SKM-1 treated with dmso at 0.1 percent for 144 hours (cell line): ENCODE results near the gene MMP26.
"Not testable (repeated sequence)": the region's sequence is repeated elsewhere in the genome, so short reads cannot be mapped to it uniquely, and the experiment has no call there.

Source experiments
- DNase-seq: peaks from one replicate; lab custom pipeline; 2025; ENCODE audit not compliant: unreplicated experiment; lab: John Stamatoyannopoulos, UW

Gene MMP26

DNA sequence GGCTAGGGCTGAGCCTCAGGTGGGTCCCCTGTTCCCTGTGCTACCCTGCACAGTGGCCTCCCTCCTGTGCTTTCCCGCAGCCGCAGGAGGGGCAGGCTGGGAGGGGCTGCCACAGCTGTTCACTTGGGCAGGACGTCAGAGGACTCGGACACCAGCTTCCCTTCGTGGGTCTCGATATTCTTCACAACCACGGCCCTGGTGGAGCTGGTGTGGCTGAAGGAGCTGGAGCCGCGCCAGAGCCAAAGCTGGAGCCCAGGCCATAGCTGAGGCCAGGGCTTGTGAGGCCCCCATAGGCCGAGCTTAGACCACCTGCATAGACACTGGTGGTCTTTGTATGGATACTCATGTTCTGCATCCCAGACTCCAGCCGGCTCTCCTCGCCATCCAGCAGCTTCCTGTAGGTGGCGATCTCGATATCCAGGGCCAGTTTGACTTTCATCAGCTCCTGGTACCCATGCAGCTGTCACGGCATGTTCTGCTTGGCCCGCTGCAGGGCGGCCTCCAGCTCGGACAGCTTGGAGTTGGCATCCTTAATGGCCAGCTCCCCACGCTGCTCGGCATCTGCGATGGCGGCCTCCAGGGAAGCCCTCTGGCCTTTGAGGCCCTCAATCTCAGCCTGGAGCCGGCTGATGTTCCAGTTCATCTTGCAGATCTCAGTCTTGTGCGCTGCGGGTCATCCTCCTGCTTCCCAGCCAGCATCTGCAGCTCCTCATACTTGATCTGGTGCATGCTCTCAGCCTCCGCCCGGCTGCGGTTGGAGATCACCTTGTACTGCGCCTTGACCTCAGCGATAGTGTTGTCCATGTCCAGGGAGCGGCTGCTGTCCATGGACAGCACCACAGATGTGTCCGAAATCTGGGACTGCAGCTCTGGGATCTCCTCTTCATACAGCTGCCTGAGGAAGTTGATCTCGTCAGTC lies 18.3 kb downstream of the MMP26 start:
- not testable (repeated sequence) for DNase-seq

DNA sequence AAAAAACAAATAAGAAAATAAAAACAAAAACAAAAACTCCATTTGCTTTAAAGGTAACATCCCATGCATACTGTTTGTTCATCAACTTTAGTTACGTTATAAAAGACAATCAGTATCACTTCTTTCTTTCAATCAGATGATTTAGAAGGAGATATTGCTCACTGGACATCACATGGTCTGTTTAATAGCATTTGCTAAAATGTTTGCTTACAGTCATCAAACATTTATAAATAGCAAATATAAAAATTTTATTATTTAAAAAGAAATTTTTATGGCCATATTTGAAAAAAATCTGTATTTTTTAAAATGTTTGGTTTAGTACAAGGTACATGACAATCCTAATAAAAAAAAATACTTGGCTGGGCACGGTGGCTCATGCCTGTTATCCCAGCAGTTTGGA lies 22.6 kb downstream of the MMP26 start:
- no peak for DNase-seq

DNA sequence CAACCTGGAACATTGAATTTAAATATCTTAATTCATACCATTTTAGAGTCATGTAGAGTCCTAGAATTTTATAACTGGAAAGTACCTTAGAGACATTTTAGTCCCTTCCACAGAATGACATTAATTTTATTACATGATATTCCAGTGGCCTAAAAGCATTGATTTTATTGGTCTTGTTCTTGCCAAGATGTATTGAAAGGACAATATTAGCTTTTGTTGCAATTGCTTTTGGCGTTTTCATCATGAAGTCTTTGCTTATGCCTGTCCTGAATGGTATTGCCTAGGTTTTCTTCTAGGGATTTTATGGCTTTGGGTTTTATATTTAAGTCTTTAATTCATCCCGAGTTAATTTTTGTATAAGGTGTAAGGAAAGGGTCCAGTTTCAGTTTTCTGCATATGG lies 36.2 kb downstream of the MMP26 start:
- no peak for DNase-seq

DNA sequence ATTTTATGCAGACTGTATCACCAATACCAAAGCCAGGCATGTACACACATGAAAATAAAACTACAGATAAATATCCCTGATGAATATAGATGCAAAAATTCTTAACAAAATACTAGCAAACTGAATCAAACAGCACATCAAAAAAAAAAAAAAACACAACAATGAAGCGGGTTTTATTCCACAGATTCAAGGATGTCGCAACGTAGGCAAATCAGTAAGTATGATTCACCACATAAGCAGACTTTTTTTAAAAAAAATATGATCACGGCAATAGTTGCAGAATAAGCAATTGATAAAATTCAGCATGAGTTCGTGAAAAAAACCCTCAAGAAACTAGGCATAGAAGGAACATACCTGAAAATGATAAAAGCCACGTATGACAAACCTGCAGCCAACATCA lies 43.9 kb downstream of the MMP26 start:
- no peak for DNase-seq

DNA sequence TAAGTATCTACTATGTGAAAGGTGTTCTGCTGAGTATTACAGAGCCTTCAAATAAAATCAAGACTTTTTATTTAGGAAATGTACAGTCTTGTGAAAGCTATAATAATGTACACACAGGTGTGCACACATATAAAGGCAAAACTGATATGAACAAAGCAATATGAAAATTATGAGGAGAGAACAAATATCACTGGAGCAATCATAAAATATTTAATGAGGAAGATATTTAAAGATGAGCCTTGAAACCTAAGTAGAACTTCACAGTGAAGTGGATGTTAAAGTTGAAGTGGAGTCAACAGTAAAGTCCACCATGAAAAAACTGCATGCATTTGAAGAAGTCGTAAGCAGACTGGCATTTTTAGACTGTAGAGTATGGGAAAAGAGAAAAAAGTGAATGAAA lies 46.6 kb downstream of the MMP26 start:
- no peak for DNase-seq
